A673 (cell line): Measurements from ENCODE around the gene OR2L13. TPM values are rescaled to one million over a fixed set of nuclear protein-coding genes. Genes with fewer than 3 reads are reported as not detected.

Experiments
- BruUV-seq: library from RNA; stranded (reverse); fragments of 400-500 nt; replicated peaks from 2 replicates; lab custom pipeline; 2021; lab: Mats Ljungman, UMichigan
- CTCF ChIA-PET: fragments of 300-600 bp; sonication (Branson Sonifier 250); formaldehyde crosslinking; loops from one replicate; lab custom pipeline; 2022; ENCODE audit warnings: antibody characterized with exemption; lab: Charles Lee
- POLR2A ChIA-PET: fragments of 300-600 bp; sonication (Branson Sonifier 250); formaldehyde crosslinking; loops from one replicate; lab custom pipeline; 2022; ENCODE audit warnings: antibody characterized with exemption; ENCODE audit not compliant: low non-redundant PET; lab: Charles Lee
- DNase-seq: peaks from one replicate; pipeline ENCODE4 v3.0.0-alpha.2; 2015; ENCODE audit warnings: low spot score
- H3K27ac ChIP-seq: fragments of 200-600 bp; sonication (generic); 2 replicates; pipeline ENCODE4 v1.5.1; 2016; ENCODE audit warnings: mixed run types, low read depth, mild to moderate bottlenecking, mixed read lengths, antibody characterized with exemption, low read length; ENCODE audit not compliant: poor library complexity, severe bottlenecking
- H3K27me3 ChIP-seq: fragments of 200-600 bp; sonication (generic); replicated peaks from 2 replicates; pipeline ENCODE4 v1.6.1; 2017; ENCODE audit warnings: mixed run types, low read depth, mild to moderate bottlenecking, mixed read lengths, antibody characterized with exemption, low read length; ENCODE audit not compliant: insufficient read depth, poor library complexity
- H3K36me3 ChIP-seq: fragments of 200-600 bp; sonication (generic); 2 replicates; pipeline ENCODE4 v1.6.1; 2016; ENCODE audit warnings: mixed run types, mild to moderate bottlenecking, mixed read lengths, antibody characterized with exemption, low read length; ENCODE audit not compliant: insufficient read depth, poor library complexity, severe bottlenecking
- H3K4me1 ChIP-seq: fragments of 200-600 bp; sonication (generic); 2 replicates; pipeline ENCODE4 v1.6.1; 2017; ENCODE audit warnings: mixed run types, mild to moderate bottlenecking, mixed read lengths, antibody characterized with exemption, low read length; ENCODE audit not compliant: insufficient read depth, poor library complexity, severe bottlenecking
- H3K4me3 ChIP-seq: fragments of 200-600 bp; sonication (generic); 2 replicates; pipeline ENCODE4 v1.5.1; 2016; ENCODE audit warnings: low read depth, mixed run types, mild to moderate bottlenecking, mixed read lengths, low read length; ENCODE audit not compliant: poor library complexity, severe bottlenecking
- H3K9me3 ChIP-seq: fragments of 200-600 bp; sonication (generic); 2 replicates; pipeline ENCODE4 v1.6.1; 2016; ENCODE audit warnings: mixed run types, low read depth, mild to moderate bottlenecking, mixed read lengths, antibody characterized with exemption, low read length; ENCODE audit not compliant: poor library complexity, severe bottlenecking
- EZH2 ChIP-seq: fragments of 200-600 bp; sonication (generic); IDR thresholded peaks from 2 replicates; pipeline ENCODE4 v1.6.1; 2017; ENCODE audit warnings: borderline replicate concordance, low read depth, mild to moderate bottlenecking, mixed read lengths, antibody characterized with exemption, low read length; ENCODE audit not compliant: poor library complexity, severe bottlenecking
- intact Hi-C: fragments of 100-400 bp; cut with micrococcal nuclease; formaldehyde crosslinking; loops from one replicate; pipeline ENCODE4 v1.10.0; 2022; ENCODE audit not compliant: unreplicated experiment
- total RNA-seq: library from RNA; stranded (reverse); gene quantifications from 2 replicates; pipeline ENCODE4 v1.2.3, GENCODE V29; 2021
- TF ChIP-seq, protein P1 (sequence below): fragments of 300-800, 200-600 bp; sonication (generic); conservative IDR thresholded peaks from 2 replicates; pipeline ENCODE4 v1.5.1; 2017; ENCODE audit warnings: low read depth, mild to moderate bottlenecking, antibody characterized with exemption, low read length, moderate library complexity, mixed read lengths

OR2L13 gene
- total RNA-seq, 1 experiment from 2014 or later, result not detected

DNA sequence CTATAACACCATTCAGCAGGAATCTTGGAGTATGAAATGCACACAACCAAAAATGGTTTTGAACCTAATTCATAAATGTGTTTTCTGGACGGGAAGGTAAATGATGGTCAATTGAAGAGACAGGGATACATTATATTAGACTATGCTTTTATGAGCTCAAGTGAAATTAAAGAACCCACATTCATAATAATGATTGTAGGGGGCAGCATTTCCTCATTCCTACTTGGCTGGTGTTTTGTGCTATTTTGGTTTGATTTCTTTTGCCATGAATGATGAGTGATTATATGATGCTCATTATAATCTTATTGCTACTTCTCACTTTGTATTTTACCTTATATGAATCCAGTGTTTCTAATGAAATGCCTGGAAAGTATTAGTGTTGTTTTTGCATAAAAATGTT is 48.0 kb upstream of the OR2L13 start:
- H3K9me3 ChIP-seq, result peaks cover 24% of the 10 kb centered on the region
- no peak overlapping the region for H3K4me3 ChIP-seq
- no peaks in the 10 kb centered on the region for H3K27me3 ChIP-seq
- H3K27ac ChIP-seq, result no peak overlapping the region
- H3K36me3 ChIP-seq, result no peaks in the 10 kb centered on the region
- H3K4me1 ChIP-seq, result no peaks in the 10 kb centered on the region
- CTCF ChIA-PET, result no interaction called here
- TF ChIP-seq EZH2, result no peak
- TF ChIP-seq, protein P1, sequence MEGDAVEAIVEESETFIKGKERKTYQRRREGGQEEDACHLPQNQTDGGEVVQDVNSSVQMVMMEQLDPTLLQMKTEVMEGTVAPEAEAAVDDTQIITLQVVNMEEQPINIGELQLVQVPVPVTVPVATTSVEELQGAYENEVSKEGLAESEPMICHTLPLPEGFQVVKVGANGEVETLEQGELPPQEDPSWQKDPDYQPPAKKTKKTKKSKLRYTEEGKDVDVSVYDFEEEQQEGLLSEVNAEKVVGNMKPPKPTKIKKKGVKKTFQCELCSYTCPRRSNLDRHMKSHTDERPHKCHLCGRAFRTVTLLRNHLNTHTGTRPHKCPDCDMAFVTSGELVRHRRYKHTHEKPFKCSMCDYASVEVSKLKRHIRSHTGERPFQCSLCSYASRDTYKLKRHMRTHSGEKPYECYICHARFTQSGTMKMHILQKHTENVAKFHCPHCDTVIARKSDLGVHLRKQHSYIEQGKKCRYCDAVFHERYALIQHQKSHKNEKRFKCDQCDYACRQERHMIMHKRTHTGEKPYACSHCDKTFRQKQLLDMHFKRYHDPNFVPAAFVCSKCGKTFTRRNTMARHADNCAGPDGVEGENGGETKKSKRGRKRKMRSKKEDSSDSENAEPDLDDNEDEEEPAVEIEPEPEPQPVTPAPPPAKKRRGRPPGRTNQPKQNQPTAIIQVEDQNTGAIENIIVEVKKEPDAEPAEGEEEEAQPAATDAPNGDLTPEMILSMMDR, result no peak
- BruUV-seq, result no TSS peak
- intact Hi-C loops, result no loop called here
- POLR2A ChIA-PET, result no interaction called here
- DNase-seq, result no peak

DNA sequence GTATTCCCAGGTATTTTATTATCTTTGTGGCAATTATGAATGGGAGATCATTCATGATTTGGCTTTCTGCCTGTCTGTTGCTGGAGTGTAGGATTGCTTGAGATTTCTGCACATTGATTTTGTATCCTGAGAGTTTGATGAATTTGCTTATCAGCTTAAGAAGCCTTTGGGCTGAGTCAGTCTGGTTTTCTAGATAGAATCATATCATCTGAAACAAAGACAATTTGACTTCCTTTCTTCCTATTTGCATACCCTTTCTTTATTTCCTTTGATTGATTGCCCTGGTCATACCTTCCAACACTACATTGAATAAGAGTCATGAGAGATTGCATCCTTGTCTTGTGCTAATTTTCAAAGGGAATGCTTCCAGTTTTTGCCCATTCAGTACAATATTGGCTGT is 40.3 kb upstream of the OR2L13 start:
- intact Hi-C loops, result no loop called here
- H3K9me3 ChIP-seq, result peaks cover 14% of the 10 kb centered on the region
- no TSS peak for BruUV-seq
- POLR2A ChIA-PET, result no interaction called here
- DNase-seq, result no peak
- H3K36me3 ChIP-seq, result no peaks in the 10 kb centered on the region
- H3K4me3 ChIP-seq, result no peak overlapping the region
- no peaks in the 10 kb centered on the region for H3K27me3 ChIP-seq
- CTCF ChIA-PET, result no interaction called here
- H3K27ac ChIP-seq, result no peak overlapping the region
- no peak for TF ChIP-seq EZH2
- TF ChIP-seq, protein P1, result no peak
- no peaks in the 10 kb centered on the region for H3K4me1 ChIP-seq

DNA sequence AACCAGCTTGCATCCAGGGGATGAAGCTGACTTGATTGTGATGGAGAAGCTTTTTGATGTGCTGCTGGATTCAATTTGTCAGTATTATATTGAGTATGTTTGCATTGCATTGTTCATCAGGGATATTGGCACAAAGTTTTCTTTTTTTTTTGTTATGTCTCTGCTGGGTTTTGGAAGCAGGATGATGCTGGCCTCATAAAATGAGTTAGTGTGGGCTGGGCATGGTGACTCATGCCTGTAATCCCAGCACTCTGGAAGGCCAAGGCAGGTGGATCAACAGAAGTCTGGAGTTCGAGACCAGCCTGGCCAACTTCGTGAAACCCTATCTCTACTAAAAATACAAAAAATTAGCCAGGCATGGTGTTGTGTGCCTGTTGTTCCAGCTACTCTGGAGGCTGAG is 39.7 kb upstream of the OR2L13 start:
- Histone ChIP-seq H3K36me3 (no peaks in the 10 kb centered on the region), H3K4me1 (no peaks in the 10 kb centered on the region), H3K27ac (no peak overlapping the region), H3K9me3 (peaks cover 14% of the 10 kb centered on the region), H3K4me3 (no peak overlapping the region), H3K27me3 (no peaks in the 10 kb centered on the region)
- BruUV-seq, result no TSS peak
- POLR2A ChIA-PET, result no interaction called here
- intact Hi-C loops, result no loop called here
- DNase-seq, result no peak
- CTCF ChIA-PET, result no interaction called here
- TF ChIP-seq, protein P1, result no peak
- TF ChIP-seq EZH2, result no peak
